HEK293T (cell line): ENCODE data around the gene ZBTB1.

Source experiments
- BHLHE40 ChIP-seq: fragments of 450-650 bp; IDR thresholded peaks from 2 replicates; pipeline ENCODE4 v1.6.1; 2016; ENCODE audit warnings: mild to moderate bottlenecking, moderate library complexity, borderline replicate concordance
- CTBP1 ChIP-seq: fragments of 450-650 bp; IDR thresholded peaks from 2 replicates; pipeline ENCODE4 v1.6.1; 2016; ENCODE audit warnings: borderline replicate concordance
- ELF4 ChIP-seq: fragments of 450-650 bp; IDR thresholded peaks from 2 replicates; pipeline ENCODE4 v1.6.1; 2017; ENCODE audit warnings: antibody characterized with exemption
- FOXK2 ChIP-seq: fragments of 450-650 bp; IDR thresholded peaks from 2 replicates; pipeline ENCODE4 v1.6.1; 2016; ENCODE audit warnings: mild to moderate bottlenecking
- FOXM1 ChIP-seq: fragments of 450-650 bp; IDR thresholded peaks from 2 replicates; pipeline ENCODE4 v1.6.1; 2017; ENCODE audit warnings: mild to moderate bottlenecking, borderline replicate concordance
- HDGF ChIP-seq: fragments of 450-650 bp; IDR thresholded peaks from 2 replicates; pipeline ENCODE4 v1.6.1; 2017; ENCODE audit warnings: antibody characterized with exemption, borderline replicate concordance
- SP1 ChIP-seq: fragments of 450-650 bp; IDR thresholded peaks from 2 replicates; pipeline ENCODE4 v1.6.1; 2017
- SUZ12 ChIP-seq: fragments of 450-650 bp; IDR thresholded peaks from 2 replicates; pipeline ENCODE4 v1.6.1; 2016; ENCODE audit warnings: mild to moderate bottlenecking
- TARDBP ChIP-seq: fragments of 450-650 bp; IDR thresholded peaks from 2 replicates; pipeline ENCODE4 v1.6.1; 2016
- TF ChIP-seq, protein P1 (sequence below): fragments of 450-650 bp; IDR thresholded peaks from 2 replicates; pipeline ENCODE4 v1.6.1; 2016

DNA sequence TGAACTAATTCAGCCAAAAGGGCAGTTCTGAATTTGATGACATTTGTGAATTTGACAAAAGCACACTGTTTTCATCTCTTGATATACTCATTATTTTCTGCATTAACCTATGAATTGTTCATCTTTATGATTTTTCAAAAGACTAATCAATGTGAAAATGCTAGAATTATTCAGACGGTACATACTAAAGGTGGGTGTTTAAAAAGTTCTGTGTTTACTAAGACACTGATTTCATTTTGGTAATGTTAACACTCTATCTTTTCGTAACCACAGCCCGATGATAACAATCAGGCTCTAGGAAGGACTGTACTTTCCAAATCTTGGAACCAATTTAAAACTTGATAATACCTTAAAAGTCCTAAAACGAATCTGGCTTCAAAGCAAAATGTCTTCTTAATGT, 29.9 kb upstream of the ZBTB1 start:
- TF ChIP-seq SP1 = no peak
- no peak for TF ChIP-seq ELF4
- no peak for TF ChIP-seq SUZ12
- TF ChIP-seq, protein P1, sequence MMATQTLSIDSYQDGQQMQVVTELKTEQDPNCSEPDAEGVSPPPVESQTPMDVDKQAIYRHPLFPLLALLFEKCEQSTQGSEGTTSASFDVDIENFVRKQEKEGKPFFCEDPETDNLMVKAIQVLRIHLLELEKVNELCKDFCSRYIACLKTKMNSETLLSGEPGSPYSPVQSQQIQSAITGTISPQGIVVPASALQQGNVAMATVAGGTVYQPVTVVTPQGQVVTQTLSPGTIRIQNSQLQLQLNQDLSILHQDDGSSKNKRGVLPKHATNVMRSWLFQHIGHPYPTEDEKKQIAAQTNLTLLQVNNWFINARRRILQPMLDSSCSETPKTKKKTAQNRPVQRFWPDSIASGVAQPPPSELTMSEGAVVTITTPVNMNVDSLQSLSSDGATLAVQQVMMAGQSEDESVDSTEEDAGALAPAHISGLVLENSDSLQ = no peak
- no peak for TF ChIP-seq FOXM1
- TF ChIP-seq TARDBP = no peak
- no peak for TF ChIP-seq BHLHE40
- TF ChIP-seq CTBP1 = no peak
- TF ChIP-seq FOXK2 = no peak
- no peak for TF ChIP-seq HDGF
